ENCODE results near the gene S100A1.

GRCh38 chr1:153612111-153612754 lies 16.0 kb upstream of the S100A1 start:
- no peak for TF ChIP-seq POLR2A (IDR thresholded peaks at IDR 0.05; ENCODE audit: low read depth, low read length)
- no peak for TF ChIP-seq POLR2AphosphoS5 (IDR thresholded peaks at IDR 0.05; ENCODE audit: low read depth, low read length)
